GM21423 (cell line): ENCODE results near the gene HEPN1.
"Not testable (repeated sequence)": the region's sequence is repeated elsewhere in the genome, so short reads cannot be mapped to it uniquely, and the experiment has no call there.

Experiments used
- ATAC-seq: cut with Tn5 transposase; IDR thresholded peaks from one replicate; pipeline ENCODE4 v1.9.1; 2021; ENCODE audit warnings: mild to moderate bottlenecking, moderate library complexity; ENCODE audit not compliant: unreplicated experiment

Gene HEPN1

GRCh38 chr11:124938206-124938765 lies 19.2 kb downstream of the HEPN1 start:
- no peak for ATAC-seq

GRCh38 chr11:124938970-124939369 lies 19.9 kb downstream of the HEPN1 start:
- no peak for ATAC-seq

GRCh38 chr11:124941703-124942102 lies 22.7 kb downstream of the HEPN1 start:
- ATAC-seq = no peak

DNA sequence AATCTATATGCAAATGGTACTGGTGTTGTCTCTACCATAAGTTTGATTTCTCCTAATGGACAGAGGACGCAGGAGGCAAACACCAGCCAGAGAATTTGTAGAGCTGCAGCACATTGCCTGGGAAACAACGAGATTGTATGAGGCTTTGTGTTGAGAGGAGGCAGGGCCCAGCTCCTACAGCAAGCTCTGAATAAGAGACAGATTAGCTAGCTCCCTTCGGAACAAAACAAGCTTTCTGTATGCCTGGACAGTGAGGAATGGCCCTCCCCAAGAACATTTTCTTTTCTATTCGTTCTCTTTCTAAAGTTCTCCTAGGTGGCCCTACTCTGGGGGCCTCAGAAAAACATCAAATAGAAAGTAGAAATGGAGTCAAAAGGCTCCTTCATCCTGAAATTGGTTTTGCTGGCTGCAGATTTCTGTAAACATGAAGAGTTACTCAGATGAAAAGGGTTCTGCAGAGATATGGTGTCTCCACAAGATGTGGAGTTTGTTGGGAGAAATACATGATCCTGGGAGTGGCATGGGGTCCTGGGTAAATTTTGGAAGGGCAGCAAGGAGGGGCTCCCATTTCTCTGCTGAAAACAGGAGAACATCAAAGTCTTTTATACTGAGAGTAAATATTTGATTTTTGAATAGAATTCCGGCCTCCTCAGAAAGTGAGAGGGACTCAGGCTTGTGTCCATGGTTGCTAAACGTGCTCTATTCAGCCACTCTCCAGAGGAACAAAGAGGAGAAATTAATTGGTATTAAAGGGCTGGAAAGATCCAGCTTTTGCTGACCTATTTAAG lies 23.6 kb downstream of the HEPN1 start:
- ATAC-seq = no peak

DNA sequence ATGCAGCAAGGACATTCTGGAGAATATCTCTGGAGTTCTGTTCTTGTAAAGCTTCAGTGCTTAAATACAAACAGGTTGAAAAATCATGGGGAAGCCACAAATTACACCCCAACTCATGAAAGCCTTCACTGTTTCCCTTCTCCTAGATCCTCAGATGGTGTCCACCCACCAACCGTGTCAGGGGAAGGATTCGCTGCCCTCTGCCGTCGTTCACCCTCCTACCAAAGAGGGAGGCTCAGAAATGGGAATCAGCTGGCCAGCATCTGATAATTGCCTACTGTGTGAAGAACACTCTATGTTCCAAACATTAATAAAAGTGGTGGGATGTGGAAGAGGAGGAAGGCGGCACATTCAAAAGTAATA lies 24.2 kb downstream of the HEPN1 start:
- ATAC-seq = no peak

- ATAC-seq = no peak
Measured at GRCh38 chr11:124943741-124944140, 24.7 kb downstream of the HEPN1 start.

DNA sequence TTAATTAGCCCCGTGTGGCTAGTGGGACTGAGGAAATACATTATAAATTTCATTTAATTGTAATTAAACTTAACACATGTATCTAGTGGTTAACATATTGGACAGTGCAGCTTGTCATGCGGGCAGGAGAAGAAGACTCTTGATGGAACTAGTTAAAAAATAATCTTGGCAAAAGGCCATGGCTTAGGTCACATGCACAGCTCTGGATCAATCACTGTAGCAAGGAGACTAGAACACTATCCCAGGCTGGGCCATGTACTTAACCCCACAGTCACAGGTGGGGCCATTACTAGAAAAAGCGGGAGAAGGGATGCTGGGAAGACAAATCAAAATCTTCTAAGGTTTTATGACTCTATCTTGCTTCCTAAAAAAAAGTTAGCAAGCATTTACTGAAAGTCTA lies 25.5 kb downstream of the HEPN1 start:
- ATAC-seq = no peak

- ATAC-seq = no peak
Measured at GRCh38 chr11:124945826-124946225, 26.8 kb downstream of the HEPN1 start.

DNA sequence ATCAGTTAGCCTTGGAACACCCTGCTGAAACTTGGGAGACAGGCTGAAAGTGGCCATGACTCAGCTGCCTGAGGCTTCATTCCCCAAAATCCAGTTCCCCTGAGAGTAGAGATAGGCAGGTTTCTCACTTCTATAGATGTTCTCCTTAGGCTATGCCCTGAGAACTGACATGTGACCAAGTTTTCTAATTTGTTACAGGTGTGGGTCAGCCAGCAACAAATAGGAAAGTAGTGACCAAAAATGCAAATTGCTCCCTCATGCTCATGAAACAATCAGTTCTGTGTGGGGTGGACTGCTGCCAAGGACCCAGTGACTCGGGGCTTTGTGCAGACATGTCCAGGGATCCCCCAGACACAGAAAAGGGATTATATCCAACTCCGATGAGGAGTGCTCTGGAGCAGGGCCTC lies 27.7 kb downstream of the HEPN1 start:
- ATAC-seq = no peak

DNA sequence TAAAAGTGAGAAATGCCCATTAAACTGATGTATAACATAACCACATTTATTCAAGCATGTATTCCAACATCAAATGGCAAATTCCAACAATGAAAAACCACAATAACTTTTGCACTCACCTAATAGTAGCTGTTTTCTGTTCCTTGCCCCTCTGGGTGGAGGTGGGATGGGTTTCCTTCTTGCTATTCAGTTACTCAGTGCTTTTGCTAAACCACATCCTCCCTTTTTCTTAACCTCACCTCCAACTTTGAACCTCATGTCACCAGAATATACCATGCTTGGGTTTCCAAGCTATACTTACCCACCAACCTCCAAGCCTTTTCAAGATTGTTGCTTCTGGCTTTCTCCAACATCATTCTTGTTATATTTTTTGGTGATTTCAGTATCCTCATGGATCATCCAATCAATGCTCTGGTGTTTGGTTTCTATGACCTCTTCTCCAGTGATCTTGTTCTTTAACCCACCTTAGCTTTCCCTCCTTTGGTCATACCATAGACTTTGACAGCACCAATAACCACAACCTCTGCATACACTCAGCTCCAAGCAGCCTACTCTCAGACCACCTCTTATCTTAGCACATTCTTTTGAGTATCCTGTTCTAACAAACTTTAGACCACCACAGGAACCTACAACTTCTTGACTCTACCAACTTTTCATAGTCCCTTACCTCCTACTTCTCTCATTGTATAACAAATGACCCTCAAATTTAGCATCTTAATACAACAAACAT lies 31.7 kb downstream of the HEPN1 start:
- no peak for ATAC-seq

- no peak for ATAC-seq
Measured at GRCh38 chr11:124951341-124951740, 32.3 kb downstream of the HEPN1 start.

DNA sequence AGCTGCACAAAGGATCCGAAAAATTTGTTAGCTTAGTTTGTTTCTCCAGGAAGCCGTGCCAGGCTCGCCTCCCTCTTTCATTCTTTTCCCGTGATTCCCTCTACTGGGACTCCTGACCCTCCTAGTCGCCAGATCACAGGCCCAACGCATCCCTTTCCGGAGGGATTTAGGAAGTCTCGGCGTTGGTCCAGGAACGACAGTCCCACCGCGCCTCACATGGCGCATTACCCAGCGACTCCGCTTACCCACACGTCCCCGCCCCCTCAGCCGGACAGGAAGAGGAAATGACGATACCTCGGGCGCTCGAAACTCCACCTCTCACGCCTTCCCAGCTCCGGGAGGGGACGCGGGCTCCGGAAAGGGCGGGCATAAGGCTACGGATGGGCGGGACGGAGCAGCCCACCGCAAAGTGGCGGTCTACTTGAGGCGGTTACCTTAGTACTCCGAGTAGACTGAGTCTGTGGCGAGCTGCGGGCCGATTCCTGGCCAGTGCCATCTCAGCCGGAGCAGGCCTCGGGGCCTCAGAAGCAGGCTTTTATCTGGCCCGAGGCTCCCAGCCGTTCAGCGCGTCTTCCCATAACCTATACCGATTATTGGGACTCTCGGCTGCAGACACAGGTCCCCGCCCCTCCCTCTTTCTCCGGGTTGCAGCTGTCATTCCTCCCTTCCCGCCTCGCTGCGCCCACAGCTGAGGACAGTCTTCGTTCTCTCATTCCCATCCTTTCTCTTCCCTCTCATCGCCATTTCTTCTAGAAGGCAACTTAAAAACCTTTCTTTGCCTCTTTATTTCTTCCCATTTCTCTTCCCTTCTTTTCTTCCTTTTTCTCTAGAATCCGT lies 34.9 kb downstream of the HEPN1 start, which contains the start of gene CCDC15:
Gene CCDC15 (plus strand): TSS at position 450 of the 837 bp plus-strand sequence. CDS start 531 bp downstream, outside the sequence.
- ATAC-seq = peak; percentile 100

- ATAC-seq = no peak
Measured at GRCh38 chr11:124954590-124954955, 35.5 kb downstream of the HEPN1 start.

GRCh38 chr11:124955035-124955434 lies 36.0 kb downstream of the HEPN1 start:
- no peak for ATAC-seq

GRCh38 chr11:124961972-124962609 lies 43.0 kb downstream of the HEPN1 start:
- no peak for ATAC-seq

- not testable (repeated sequence) for ATAC-seq
Measured at GRCh38 chr11:124968197-124968596, 49.1 kb downstream of the HEPN1 start.
